Aorta (tissue), 5 donors: ENCODE data around the gene EIF2S2. TPM values are rescaled to one million over a fixed set of nuclear protein-coding genes. Genes with fewer than 3 reads are reported as not detected.
A peak's percentile ranks its signal among the peaks of the same experiment; 100 is the strongest.

ENCODE experiments used
- ATAC-seq: fragments of 200-7000 bp; cut with Tn5 transposase; one replicate; pipeline ENCODE4 v1.9.1; 2022; ENCODE audit warnings: moderate library complexity; ENCODE audit not compliant: low FRiP score
- DNase-seq, 2 donors: peaks; one replicate each; pipeline ENCODE4 v3.0.0-alpha.2; 2020
- H3K27ac ChIP-seq, 2 donors: one replicate each; pipeline ENCODE4 v1.5.1; 2013; ENCODE audit warnings: low read length in 2 of 2, mild to moderate bottlenecking in 2 of 2, moderate library complexity in 2 of 2, control low read depth in 1 of 2, inconsistent platforms in 1 of 2, low read depth in 1 of 2
- H3K27me3 ChIP-seq, 2 donors: one replicate each; pipeline ENCODE4 v1.6.1; 2013; ENCODE audit warnings: control low read depth in 1 of 2, low read length in 1 of 2, mild to moderate bottlenecking in 1 of 2, moderate library complexity in 1 of 2; ENCODE audit not compliant: insufficient read depth in 2 of 2, control insufficient read depth in 1 of 2
- H3K36me3 ChIP-seq, 2 donors: one replicate each; pipeline ENCODE4 v1.6.1; 2013; ENCODE audit warnings: control low read depth in 1 of 2, low read length in 1 of 2, mild to moderate bottlenecking in 1 of 2; ENCODE audit not compliant: insufficient read depth in 2 of 2, control insufficient read depth in 1 of 2
- H3K4me1 ChIP-seq, 2 donors: one replicate each; pipeline ENCODE4 v1.6.1; 2013; ENCODE audit warnings: low read length in 2 of 2, control low read depth in 1 of 2, mild to moderate bottlenecking in 1 of 2, moderate library complexity in 1 of 2; ENCODE audit not compliant: insufficient read depth in 2 of 2, control insufficient read depth in 1 of 2
- H3K4me3 ChIP-seq, 2 donors: one replicate each; pipeline ENCODE4 v1.5.1; 2013; ENCODE audit warnings: low read length in 2 of 2, control low read depth in 1 of 2, mild to moderate bottlenecking in 1 of 2
- H3K9me3 ChIP-seq: one replicate; pipeline ENCODE4 v1.6.1; 2013; ENCODE audit warnings: mild to moderate bottlenecking, low read length; ENCODE audit not compliant: control insufficient read depth
- WGBS, 2 donors: extraction: QIAGEN DNeasy Blood & Tissue Kit; methylation state at CpG; one replicate each; pipeline ENCODE4 v1.1.7; 2013; 5-methylcytosine and 5-hydroxymethylcytosine counted together
- intact Hi-C, 2 donors: fragments of 100-400 bp; cut with DNase I; formaldehyde crosslinking; loops; one replicate each; pipeline versions ENCODE4 v1.14.2 to v1.15.0; 2022
- polyA plus RNA-seq, 2 donors: library from polyadenylated mRNA; stranded (reverse); fragments of 200-250 nt; gene quantifications; one replicate each; pipeline ENCODE4 v1.2.3, GENCODE V29; 2013
- total RNA-seq, 2 donors: library from RNA; stranded (reverse); fragmentation: NEBNext Ultra II Directional; extraction: Animal tissue kit (Norgen Biotek cat#: 25700); gene quantifications; one replicate each; pipeline ENCODE4 v1.2.1, GENCODE V29; 2021
- donor health status: healthy with polysubstance abuse.
- donor health status: Bipolar disorder and iron deficiency.
- donor health status: DM: no; HTN: no; CAD: no.
- donor health status: DM: no; HTN: no; CAD: no.
- donor health status: DM: yes; HTN: yes; CAD: no.

The EIF2S2 gene
- total and polyA plus RNA-seq, 4 donors = 37.1 to 54.0 (median 48.1) TPM

- no peaks in the 10 kb centered on the region for H3K27me3 ChIP-seq
- peaks cover 0 to 7% of the 10 kb centered on the region in 2 donors for H3K36me3 ChIP-seq
- H3K9me3 ChIP-seq = no peaks in the 10 kb centered on the region
- H3K4me1 ChIP-seq = no peaks in the 10 kb centered on the region
- intact Hi-C loops = no loop called here
- DNase-seq = no peak
- H3K27ac ChIP-seq = no peak overlapping the region
- ATAC-seq = no peak
- no peak overlapping the region for H3K4me3 ChIP-seq
- WGBS, 2 donors = 80 to 81% methylated on average over 15 of the region's 15 CpGs
Measured at GRCh38 chr20:34088305-34089174, 23.5 kb downstream of the EIF2S2 start.

- no peaks in the 10 kb centered on the region for H3K9me3 ChIP-seq
- intact Hi-C loops = no loop called here
- peaks cover 2 to 7% of the 10 kb centered on the region in 2 donors for H3K36me3 ChIP-seq
- DNase-seq (no peak), ATAC-seq (no peak)
- H3K4me3 ChIP-seq = no peak overlapping the region
- 61 to 72% methylated on average over 5 of the region's 5 CpGs for WGBS, 2 donors
- H3K27ac ChIP-seq = no peak overlapping the region
- no peaks in the 10 kb centered on the region for H3K27me3 ChIP-seq
- peaks cover 0 to 4% of the 10 kb centered on the region in 2 donors for H3K4me1 ChIP-seq
Measured at GRCh38 chr20:34085544-34086040, 26.5 kb downstream of the EIF2S2 start.

DNA sequence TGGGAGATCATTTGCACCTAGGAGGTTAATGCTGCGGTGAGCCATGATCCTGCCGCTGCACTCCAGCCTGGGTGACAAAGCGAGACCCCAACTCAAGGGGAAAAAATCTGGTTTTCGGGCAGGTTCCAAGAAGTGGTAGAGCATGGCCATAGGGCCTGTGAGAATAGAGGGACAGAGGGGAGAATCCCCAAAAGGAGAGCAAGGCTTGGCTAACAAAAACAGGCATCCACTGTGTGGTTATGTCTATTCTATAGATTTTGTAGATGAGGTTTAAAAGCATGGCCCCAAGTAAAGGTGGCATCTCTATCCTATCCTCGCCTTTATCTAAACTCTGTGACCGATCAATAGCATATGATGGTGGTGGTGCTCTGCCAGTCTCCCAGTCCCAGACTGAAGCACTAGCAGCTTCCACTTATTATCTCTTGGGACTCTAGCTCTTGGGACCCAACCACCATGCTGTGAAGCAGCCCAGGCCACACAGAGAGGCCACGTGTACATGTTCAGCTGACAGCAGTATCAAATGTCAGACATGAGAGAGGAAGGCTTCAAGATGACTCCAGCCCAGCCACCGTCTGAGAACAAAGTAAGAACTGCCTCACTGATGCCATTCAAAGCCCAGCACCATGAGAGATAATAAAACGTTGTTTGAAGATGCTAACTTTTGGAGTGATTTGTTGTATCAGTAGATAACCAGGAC, 27.7 kb downstream of the EIF2S2 start:
- Histone ChIP-seq H3K9me3 (no peaks in the 10 kb centered on the region), H3K27me3 (no peaks in the 10 kb centered on the region), H3K27ac (no peak overlapping the region), H3K4me3 (no peak overlapping the region), H3K36me3 (peaks cover 3 to 7% of the 10 kb centered on the region in 2 donors), H3K4me1 (peaks cover 0 to 4% of the 10 kb centered on the region in 2 donors)
- WGBS, 2 donors = 87 to 92% methylated on average over 9 of the region's 9 CpGs
- ATAC-seq (no peak), DNase-seq (no peak)
- intact Hi-C loops = no loop called here

DNA sequence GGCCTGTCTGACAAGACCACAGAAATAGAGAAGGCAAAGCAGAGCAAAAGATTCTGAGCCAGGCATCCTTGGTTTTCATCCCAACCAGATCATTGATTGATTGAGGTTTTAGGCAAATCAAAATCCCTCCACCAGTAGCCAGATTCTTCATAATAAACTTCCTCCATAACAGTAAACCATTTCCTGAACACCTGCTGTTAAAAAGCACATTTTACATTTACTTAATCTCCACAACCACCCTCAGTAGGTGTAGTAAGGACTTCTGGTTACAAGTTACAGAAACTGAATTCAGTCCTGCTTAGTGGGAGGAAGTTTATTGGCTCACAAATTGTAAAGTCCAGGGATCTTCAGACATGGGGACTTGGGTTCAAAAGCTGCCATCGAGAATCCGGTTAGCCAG, 28.3 kb downstream of the EIF2S2 start:
- no peak for ATAC-seq
- Histone ChIP-seq H3K4me1 (peaks cover 0 to 4% of the 10 kb centered on the region in 2 donors), H3K27me3 (no peaks in the 10 kb centered on the region), H3K27ac (peak overlapping the region in 1 of 2 donors; percentile 31), H3K4me3 (no peak overlapping the region), H3K9me3 (no peaks in the 10 kb centered on the region), H3K36me3 (peaks cover 3 to 5% of the 10 kb centered on the region in 2 donors)
- intact Hi-C loops = no loop called here
- 95 to 96% methylated on average over 2 of the region's 2 CpGs for WGBS, 2 donors
- no peak for DNase-seq

- no peaks in the 10 kb centered on the region for H3K9me3 ChIP-seq
- H3K4me1 ChIP-seq = peaks cover 0 to 4% of the 10 kb centered on the region in 2 donors
- 3 to 6% methylated on average over 7 of the region's 7 CpGs for WGBS, 2 donors
- H3K36me3 ChIP-seq = peaks cover 1 to 3% of the 10 kb centered on the region in 2 donors
- no peak overlapping the region for H3K4me3 ChIP-seq
- peak overlapping the region in 1 of 2 donors; percentile 49 for H3K27ac ChIP-seq
- no peaks in the 10 kb centered on the region for H3K27me3 ChIP-seq
- ATAC-seq = peak; percentile 79
- DNase-seq = peak; percentile 85 to 86
- intact Hi-C loops = no loop called here
Measured at GRCh38 chr20:34083137-34083536, 28.9 kb downstream of the EIF2S2 start.

DNA sequence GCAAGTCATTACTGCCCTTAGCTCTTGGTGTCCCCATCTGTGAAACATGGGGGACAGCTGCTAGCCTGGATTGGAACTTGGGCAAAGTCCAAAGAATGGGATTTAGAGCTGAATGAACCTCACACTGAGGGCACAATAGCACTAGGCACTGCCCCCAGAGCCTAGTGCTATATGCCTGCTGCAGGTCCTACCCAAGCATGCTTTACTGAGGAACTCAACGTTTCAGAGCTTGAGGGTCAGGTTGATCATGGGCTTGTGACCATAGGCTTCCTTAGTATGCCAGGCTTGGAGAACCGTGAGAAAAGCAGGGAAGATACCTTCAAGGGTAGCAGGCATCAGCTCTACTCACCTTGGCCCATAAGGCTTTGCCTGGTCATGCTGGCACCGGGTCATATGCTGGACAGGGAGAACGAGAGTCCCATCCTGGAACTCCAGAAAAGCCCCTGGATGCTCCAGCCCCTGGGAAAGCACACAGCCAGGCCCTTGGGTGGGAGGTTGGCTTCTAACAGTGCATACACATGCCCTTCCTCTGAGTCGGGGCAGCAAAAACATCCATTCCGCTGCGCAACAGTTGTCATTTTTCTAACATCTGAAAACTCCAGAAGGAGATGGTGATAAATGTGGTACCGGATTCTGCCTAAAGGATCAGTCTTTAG, 29.7 kb downstream of the EIF2S2 start:
- WGBS, 2 donors = 78 to 81% methylated on average over 8 of the region's 8 CpGs
- peak overlapping the region in 1 of 2 donors; percentile 49 for H3K27ac ChIP-seq
- peaks cover 1 to 3% of the 10 kb centered on the region in 2 donors for H3K36me3 ChIP-seq
- intact Hi-C loops = no loop called here
- ATAC-seq (no peak), DNase-seq (no peak)
- H3K4me1 ChIP-seq = peaks cover 0 to 4% of the 10 kb centered on the region in 2 donors
- H3K4me3 ChIP-seq = no peak overlapping the region
- H3K27me3 ChIP-seq = no peaks in the 10 kb centered on the region
- no peaks in the 10 kb centered on the region for H3K9me3 ChIP-seq

DNA sequence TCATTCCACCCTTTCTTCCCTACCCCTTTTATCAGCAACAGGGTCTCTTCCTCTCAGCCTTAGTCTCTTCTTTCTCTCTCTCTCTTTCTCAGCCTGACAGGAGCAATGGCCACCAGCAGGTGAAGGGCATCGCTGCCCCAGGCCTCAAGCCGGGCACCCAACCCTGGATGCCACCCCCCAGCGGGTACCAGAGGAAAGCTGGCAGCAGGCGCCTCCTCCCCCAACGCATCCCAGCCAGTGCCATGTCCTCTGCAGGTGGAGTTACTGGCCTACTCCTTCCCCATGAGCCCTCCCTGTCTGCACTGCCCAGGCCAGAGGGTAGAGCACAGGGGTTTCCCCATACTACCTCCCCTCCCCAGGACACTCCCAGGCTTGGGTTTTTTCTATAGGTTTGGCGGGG, 32.2 kb downstream of the EIF2S2 start:
- H3K36me3 ChIP-seq = peaks cover 1 to 3% of the 10 kb centered on the region in 2 donors
- no peaks in the 10 kb centered on the region for H3K27me3 ChIP-seq
- H3K4me1 ChIP-seq = peaks cover 0 to 4% of the 10 kb centered on the region in 2 donors
- DNase-seq = no peak
- no peak overlapping the region for H3K27ac ChIP-seq
- ATAC-seq = no peak
- intact Hi-C loops = no loop called here
- no peaks in the 10 kb centered on the region for H3K9me3 ChIP-seq
- H3K4me3 ChIP-seq = no peak overlapping the region
- WGBS, 2 donors = 94 to 100% methylated on average over 6 of the region's 6 CpGs

- no peak for ATAC-seq
Measured at GRCh38 chr20:34078540-34078939, 33.5 kb downstream of the EIF2S2 start.

More at GRCh38 chr20:34078540-34078939, 33.5 kb downstream of the EIF2S2 start:
- Histone ChIP-seq H3K4me3 (no peak overlapping the region), H3K4me1 (peaks cover 0 to 4% of the 10 kb centered on the region in 2 donors), H3K27me3 (no peaks in the 10 kb centered on the region), H3K9me3 (no peaks in the 10 kb centered on the region), H3K36me3 (peaks cover 3 to 5% of the 10 kb centered on the region in 2 donors), H3K27ac (no peak overlapping the region)
- intact Hi-C loops = no loop called here
- 94 to 95% methylated on average over 5 of the region's 5 CpGs for WGBS, 2 donors
- DNase-seq = no peak
